PFSK-1 (cell line): ENCODE data around the gene RNF223.

Experiments
- REST ChIP-seq, 2 experiments: IDR thresholded peaks; 2 replicates each; pipeline versions ENCODE4 v1.6.1 to v1.8.0; 2011 to 2012; ENCODE audit warnings: low read depth in 2 of 2, low read length in 2 of 2, control low read depth in 1 of 2, inconsistent platforms in 1 of 2, mild to moderate bottlenecking in 1 of 2, moderate library complexity in 1 of 2; ENCODE audit not compliant: insufficient read depth in 1 of 2
- SIN3A ChIP-seq: IDR thresholded peaks from 2 replicates; pipeline ENCODE4 v1.6.1; 2012; ENCODE audit warnings: mild to moderate bottlenecking, low read length, moderate library complexity, borderline replicate concordance; ENCODE audit not compliant: insufficient read depth

GRCh38 chr1:1046767-1047166 is 27.3 kb downstream of the RNF223 start:
- TF ChIP-seq REST (IDR thresholded peaks at IDR 0.05; ENCODE audit: insufficient read depth in 1 of 2, low read depth in 2 of 2, low read length in 2 of 2) (no peak), SIN3A (no peak)
